Smooth muscle cell (in vitro differentiated cells): ENCODE measurements around the gene NCMAP. TPM values are rescaled to one million over a fixed set of nuclear protein-coding genes. Genes with fewer than 3 reads are reported as not detected.

Experiments used
- DNase-seq: peaks from one replicate; lab custom pipeline; 2025; ENCODE audit not compliant: unreplicated experiment; lab: John Stamatoyannopoulos, UW
- H2AFZ ChIP-seq: fragments of 200-600 bp; sonication (generic); 2 replicates; pipeline ENCODE4 v1.6.0; 2016; ENCODE audit warnings: antibody characterized with exemption, low read depth, mild to moderate bottlenecking
- H3F3A ChIP-seq: fragments of 200-600 bp; sonication (generic); 2 replicates; pipeline ENCODE4 v1.6.0; 2017; ENCODE audit warnings: antibody characterized with exemption, low read depth
- H3K27ac ChIP-seq: fragments of 200-600 bp; sonication (generic); 2 replicates; pipeline ENCODE4 v1.5.1; 2016; ENCODE audit warnings: low read depth, mild to moderate bottlenecking
- H3K27me3 ChIP-seq: fragments of 200-600 bp; sonication (generic); 2 replicates; pipeline ENCODE4 v1.6.1; 2016; ENCODE audit warnings: low read depth, mild to moderate bottlenecking
- H3K36me3 ChIP-seq: fragments of 200-600 bp; sonication (generic); 2 replicates; pipeline ENCODE4 v1.5.1; 2016; ENCODE audit warnings: low read depth
- H3K4me1 ChIP-seq: fragments of 200-600 bp; sonication (generic); 2 replicates; pipeline ENCODE4 v1.5.1; 2016; ENCODE audit warnings: low read depth
- H3K4me2 ChIP-seq: fragments of 200-600 bp; sonication (generic); 2 replicates; pipeline ENCODE4 v1.6.0; 2016; ENCODE audit warnings: mild to moderate bottlenecking
- H3K4me3 ChIP-seq: fragments of 200-600 bp; sonication (generic); 2 replicates; pipeline ENCODE4 v1.5.1; 2016; ENCODE audit warnings: mild to moderate bottlenecking
- H3K79me2 ChIP-seq: fragments of 200-600 bp; sonication (generic); 2 replicates; pipeline ENCODE4 v1.6.0; 2016; ENCODE audit warnings: low read depth, mild to moderate bottlenecking
- H3K9ac ChIP-seq: fragments of 200-600 bp; sonication (generic); 2 replicates; pipeline ENCODE4 v1.6.0; 2016; ENCODE audit warnings: low read depth
- H3K9me3 ChIP-seq: fragments of 200-600 bp; sonication (generic); replicated peaks from 2 replicates; pipeline ENCODE4 v1.5.1; 2016; ENCODE audit warnings: low read depth
- H4K20me1 ChIP-seq: fragments of 200-600 bp; sonication (generic); 2 replicates; pipeline ENCODE4 v1.6.0; 2016; ENCODE audit warnings: low read depth
- WGBS: methylation state at CpG from one replicate; pipeline ENCODE4 v1.1.7; 2016; ENCODE audit warnings: low lambda C conversion rate; 5-methylcytosine and 5-hydroxymethylcytosine counted together
- polyA plus RNA-seq: library from polyadenylated mRNA; unstranded; fragments of >200 nt; fragmentation: Nextera tagmentation; extraction: Ambion mirVana; gene quantifications from 2 replicates; pipeline ENCODE4 v1.2.1, GENCODE V29; 2016
- total RNA-seq: library from RNA; depleted of rRNA; stranded (reverse); fragments of >200 nt; gene quantifications from 2 replicates; pipeline ENCODE4 v1.2.3, GENCODE V29; 2014
- TF ChIP-seq, protein P1 (sequence below): fragments of 200-600 bp; sonication (generic); IDR thresholded peaks from 2 replicates; pipeline ENCODE4 v1.5.1; 2017; ENCODE audit warnings: borderline replicate concordance, mild to moderate bottlenecking, antibody characterized with exemption; ENCODE audit not compliant: insufficient read depth, poor library complexity, severe bottlenecking

NCMAP gene
- total and polyA plus RNA-seq, 2 experiments from 2014 or later = not detected

DNA sequence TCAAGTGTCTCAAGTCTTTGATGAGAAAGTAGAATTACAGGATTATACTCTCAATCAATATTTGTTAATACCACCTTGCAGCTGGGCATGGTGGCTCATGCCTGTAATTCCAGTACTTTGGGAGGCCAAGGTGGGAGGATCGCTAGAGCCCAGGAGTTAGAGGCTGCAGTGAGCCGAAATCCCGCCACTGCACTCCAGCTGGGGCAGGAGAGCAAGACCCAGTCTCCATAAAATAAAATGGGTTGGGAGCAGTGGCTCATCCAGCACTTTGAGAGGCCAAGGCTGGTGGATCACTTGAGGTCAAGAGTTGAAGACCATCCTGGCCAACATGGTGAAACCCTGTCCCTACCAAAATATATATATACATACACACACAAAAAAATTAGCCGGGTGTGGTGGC lies 1.2 kb upstream of the NCMAP start:
- Histone ChIP-seq H3F3A (peaks cover 3% of the 10 kb centered on the region), H3K9me3 (no peaks in the 10 kb centered on the region), H3K4me2 (no peak overlapping the region), H3K36me3 (no peaks in the 10 kb centered on the region), H4K20me1 (no peaks in the 10 kb centered on the region), H3K9ac (no peak overlapping the region), H2AFZ (no peak overlapping the region), H3K4me1 (no peaks in the 10 kb centered on the region), H3K79me2 (no peaks in the 10 kb centered on the region), H3K27me3 (peaks cover 25% of the 10 kb centered on the region), H3K4me3 (no peak overlapping the region), H3K27ac (no peak overlapping the region)
- TF ChIP-seq, protein P1, sequence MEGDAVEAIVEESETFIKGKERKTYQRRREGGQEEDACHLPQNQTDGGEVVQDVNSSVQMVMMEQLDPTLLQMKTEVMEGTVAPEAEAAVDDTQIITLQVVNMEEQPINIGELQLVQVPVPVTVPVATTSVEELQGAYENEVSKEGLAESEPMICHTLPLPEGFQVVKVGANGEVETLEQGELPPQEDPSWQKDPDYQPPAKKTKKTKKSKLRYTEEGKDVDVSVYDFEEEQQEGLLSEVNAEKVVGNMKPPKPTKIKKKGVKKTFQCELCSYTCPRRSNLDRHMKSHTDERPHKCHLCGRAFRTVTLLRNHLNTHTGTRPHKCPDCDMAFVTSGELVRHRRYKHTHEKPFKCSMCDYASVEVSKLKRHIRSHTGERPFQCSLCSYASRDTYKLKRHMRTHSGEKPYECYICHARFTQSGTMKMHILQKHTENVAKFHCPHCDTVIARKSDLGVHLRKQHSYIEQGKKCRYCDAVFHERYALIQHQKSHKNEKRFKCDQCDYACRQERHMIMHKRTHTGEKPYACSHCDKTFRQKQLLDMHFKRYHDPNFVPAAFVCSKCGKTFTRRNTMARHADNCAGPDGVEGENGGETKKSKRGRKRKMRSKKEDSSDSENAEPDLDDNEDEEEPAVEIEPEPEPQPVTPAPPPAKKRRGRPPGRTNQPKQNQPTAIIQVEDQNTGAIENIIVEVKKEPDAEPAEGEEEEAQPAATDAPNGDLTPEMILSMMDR = no peak
- DNase-seq = no peak
- WGBS = 100% methylated on average over 4 of the region's 4 CpGs

DNA sequence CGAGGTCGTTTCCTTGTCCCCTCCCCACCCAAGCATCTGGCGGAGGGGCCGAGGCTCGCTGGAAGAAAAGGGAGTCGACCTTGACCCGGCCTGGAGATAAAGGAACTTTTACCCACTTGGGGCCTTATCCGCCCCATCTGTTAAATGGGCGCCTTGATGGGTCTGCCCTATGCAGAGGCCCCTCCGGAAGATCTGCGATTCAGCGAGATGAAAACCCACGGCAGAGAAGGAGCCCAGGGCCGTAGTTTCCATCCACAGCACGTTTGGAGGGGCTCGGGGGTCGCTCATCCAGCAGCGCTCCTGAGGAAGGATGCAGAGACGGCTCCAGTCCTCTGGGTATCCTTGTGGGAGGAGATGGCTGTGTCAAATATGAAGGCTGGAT lies 518 bp downstream of the NCMAP start:
- peaks cover 25% of the 10 kb centered on the region for H3K27me3 ChIP-seq
- H3K36me3 ChIP-seq = no peaks in the 10 kb centered on the region
- no peaks in the 10 kb centered on the region for H4K20me1 ChIP-seq
- 59% methylated on average over 18 of the region's 19 CpGs for WGBS
- H3K9ac ChIP-seq = no peak overlapping the region
- TF ChIP-seq, protein P1 = no peak
- peak overlapping the region; percentile 39 for H3K4me3 ChIP-seq
- no peak for DNase-seq
- H2AFZ ChIP-seq = no peak overlapping the region
- H3K27ac ChIP-seq = no peak overlapping the region
- H3K4me1 ChIP-seq = no peaks in the 10 kb centered on the region
- no peaks in the 10 kb centered on the region for H3K9me3 ChIP-seq
- H3K4me2 ChIP-seq = peak overlapping the region; percentile 78
- H3K79me2 ChIP-seq = no peaks in the 10 kb centered on the region
- peaks cover 3% of the 10 kb centered on the region for H3F3A ChIP-seq

DNA sequence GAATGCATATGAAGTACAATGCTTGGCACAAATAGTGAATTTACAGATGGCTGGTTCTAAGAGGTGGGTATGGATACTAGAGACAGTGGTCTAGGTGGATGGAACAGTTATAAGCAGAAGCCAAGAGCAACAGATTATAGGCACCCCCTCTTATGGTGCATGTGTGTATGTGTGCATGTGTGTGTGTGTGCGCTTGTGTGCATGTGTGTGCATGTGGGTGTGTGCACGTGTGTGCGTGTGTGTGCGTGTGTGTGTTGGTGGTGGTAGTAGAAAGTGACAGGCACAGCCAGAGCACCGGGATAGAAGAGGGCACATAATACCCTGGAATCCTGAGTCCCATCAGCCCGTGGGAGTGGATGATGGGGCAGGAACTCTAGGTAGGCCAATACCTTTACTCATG lies 1.3 kb downstream of the NCMAP start:
- no peaks in the 10 kb centered on the region for H3F3A ChIP-seq
- H4K20me1 ChIP-seq = no peaks in the 10 kb centered on the region
- no peaks in the 10 kb centered on the region for H3K9me3 ChIP-seq
- no peak overlapping the region for H3K9ac ChIP-seq
- H3K36me3 ChIP-seq = no peaks in the 10 kb centered on the region
- H3K79me2 ChIP-seq = no peaks in the 10 kb centered on the region
- H2AFZ ChIP-seq = no peak overlapping the region
- peaks cover 25% of the 10 kb centered on the region for H3K27me3 ChIP-seq
- TF ChIP-seq, protein P1 = no peak
- no peak overlapping the region for H3K4me3 ChIP-seq
- 93% methylated on average over 6 of the region's 6 CpGs for WGBS
- H3K4me1 ChIP-seq = no peaks in the 10 kb centered on the region
- H3K27ac ChIP-seq = no peak overlapping the region
- DNase-seq = no peak
- no peak overlapping the region for H3K4me2 ChIP-seq

DNA sequence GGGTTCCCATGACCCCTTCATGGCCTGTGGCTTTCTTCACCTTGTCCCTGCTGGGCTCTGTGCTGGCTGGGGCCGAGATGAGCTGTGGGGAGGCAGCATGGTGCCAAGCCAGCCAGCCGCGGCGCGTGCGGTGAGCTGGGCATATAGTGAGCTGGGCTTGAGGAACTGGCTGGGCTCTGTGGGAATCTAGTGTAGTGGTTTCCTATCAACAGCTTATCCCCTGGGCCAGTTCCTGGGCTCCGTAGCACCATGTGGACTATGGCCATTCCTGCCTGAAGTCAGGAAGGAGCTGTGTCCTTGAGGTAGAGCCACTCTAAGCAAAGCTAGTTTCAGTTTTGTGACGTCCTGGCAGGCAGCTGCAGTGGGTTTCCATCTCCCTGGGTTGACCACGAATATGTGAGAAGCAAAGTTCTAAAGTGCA lies 1.8 kb downstream of the NCMAP start:
- H3K4me1 ChIP-seq = no peaks in the 10 kb centered on the region
- no peaks in the 10 kb centered on the region for H3F3A ChIP-seq
- TF ChIP-seq, protein P1 = no peak
- no peaks in the 10 kb centered on the region for H3K9me3 ChIP-seq
- 85% methylated on average over 9 of the region's 9 CpGs for WGBS
- no peaks in the 10 kb centered on the region for H4K20me1 ChIP-seq
- DNase-seq = no peak
- no peak overlapping the region for H3K9ac ChIP-seq
- H3K36me3 ChIP-seq = no peaks in the 10 kb centered on the region
- H3K79me2 ChIP-seq = no peaks in the 10 kb centered on the region
- H2AFZ ChIP-seq = no peak overlapping the region
- H3K4me2 ChIP-seq = no peak overlapping the region
- no peak overlapping the region for H3K27ac ChIP-seq
- peaks cover 25% of the 10 kb centered on the region for H3K27me3 ChIP-seq
- H3K4me3 ChIP-seq = no peak overlapping the region
